HUES6 (cell line): Measurements from ENCODE around the gene GATAD2A.
A peak's percentile ranks its signal among the peaks of the same experiment; 100 is the strongest.

ENCODE experiments used
- H3K27ac ChIP-seq: 2 replicates; pipeline ENCODE4 v1.7.0; 2013; ENCODE audit warnings: low read depth, mild to moderate bottlenecking, low read length, inconsistent platforms
- H3K27me3 ChIP-seq: 2 replicates; pipeline ENCODE4 v1.6.1; 2013; ENCODE audit warnings: low read length; ENCODE audit not compliant: control insufficient read depth, insufficient read depth
- H3K36me3 ChIP-seq: 2 replicates; pipeline ENCODE4 v1.6.1; 2013; ENCODE audit warnings: low read length; ENCODE audit not compliant: control insufficient read depth, insufficient read depth
- H3K4me1 ChIP-seq: 2 replicates; pipeline ENCODE4 v1.6.1; 2013; ENCODE audit warnings: low read length; ENCODE audit not compliant: control insufficient read depth, insufficient read depth
- H3K4me3 ChIP-seq: 2 replicates; pipeline ENCODE4 v1.5.1; 2013; ENCODE audit warnings: low read depth, low read length
- H3K9ac ChIP-seq: one replicate; pipeline ENCODE4 v1.6.1; 2013; ENCODE audit warnings: mild to moderate bottlenecking, low read length
- H3K9me3 ChIP-seq: 2 replicates; pipeline ENCODE4 v1.6.1; 2013; ENCODE audit warnings: low read depth, low read length; ENCODE audit not compliant: control insufficient read depth, insufficient read depth

Gene GATAD2A

GRCh38 chr19:19475015-19475765, 69.7 kb downstream of the GATAD2A start:
- Histone ChIP-seq H3K36me3 (peaks cover 8% of the 10 kb centered on the region), H3K9ac (peak overlapping the region; percentile 80), H3K27ac (peak overlapping the region; percentile 77), H3K4me1 (peaks cover 32% of the 10 kb centered on the region), H3K9me3 (no peaks in the 10 kb centered on the region), H3K4me3 (peak overlapping the region; percentile 38), H3K27me3 (no peaks in the 10 kb centered on the region)

GRCh38 chr19:19475849-19476828, 70.7 kb downstream of the GATAD2A start:
- H3K36me3 ChIP-seq = peaks cover 15% of the 10 kb centered on the region
- H3K4me1 ChIP-seq = peaks cover 32% of the 10 kb centered on the region
- H3K9ac ChIP-seq = peak overlapping the region; percentile 80
- peak overlapping the region; percentile 77 for H3K27ac ChIP-seq
- no peaks in the 10 kb centered on the region for H3K27me3 ChIP-seq
- H3K9me3 ChIP-seq = no peaks in the 10 kb centered on the region
- H3K4me3 ChIP-seq = peak overlapping the region; percentile 38

- H3K9me3 ChIP-seq = no peaks in the 10 kb centered on the region
- no peak overlapping the region for H3K27ac ChIP-seq
- no peaks in the 10 kb centered on the region for H3K27me3 ChIP-seq
- H3K4me1 ChIP-seq = peaks cover 38% of the 10 kb centered on the region
- H3K36me3 ChIP-seq = peaks cover 20% of the 10 kb centered on the region
- no peak overlapping the region for H3K9ac ChIP-seq
- H3K4me3 ChIP-seq = no peak overlapping the region
These were observed 72.4 kb downstream of the GATAD2A start for GRCh38 chr19:19477705-19478383.

GRCh38 chr19:19480688-19481087, 75.2 kb downstream of the GATAD2A start:
- Histone ChIP-seq H3K27ac (no peak overlapping the region), H3K36me3 (peaks cover 21% of the 10 kb centered on the region), H3K4me1 (peaks cover 31% of the 10 kb centered on the region), H3K4me3 (no peak overlapping the region), H3K9ac (no peak overlapping the region), H3K9me3 (no peaks in the 10 kb centered on the region), H3K27me3 (no peaks in the 10 kb centered on the region)

GRCh38 chr19:19482809-19483596, 77.5 kb downstream of the GATAD2A start:
- Histone ChIP-seq H3K9ac (no peak overlapping the region), H3K27ac (no peak overlapping the region), H3K36me3 (peaks cover 21% of the 10 kb centered on the region), H3K27me3 (no peaks in the 10 kb centered on the region), H3K4me3 (no peak overlapping the region), H3K9me3 (no peaks in the 10 kb centered on the region), H3K4me1 (peaks cover 38% of the 10 kb centered on the region)

GRCh38 chr19:19485161-19485997, 79.9 kb downstream of the GATAD2A start:
- peak overlapping the region; percentile 50; the same call in 1 of the 2 replicates for H3K27ac ChIP-seq
- peaks cover 58% of the 10 kb centered on the region for H3K4me1 ChIP-seq
- H3K36me3 ChIP-seq = peaks cover 20% of the 10 kb centered on the region
- H3K27me3 ChIP-seq = no peaks in the 10 kb centered on the region
- H3K4me3 ChIP-seq = no peak overlapping the region
- H3K9me3 ChIP-seq = no peaks in the 10 kb centered on the region
- H3K9ac ChIP-seq = peak overlapping the region; percentile 13

GRCh38 chr19:19485998-19486290, 80.5 kb downstream of the GATAD2A start:
- Histone ChIP-seq H3K4me3 (no peak overlapping the region), H3K36me3 (peaks cover 18% of the 10 kb centered on the region), H3K9ac (peak overlapping the region; percentile 13), H3K9me3 (no peaks in the 10 kb centered on the region), H3K27ac (peak overlapping the region; percentile 50; the same call in 1 of the 2 replicates), H3K27me3 (no peaks in the 10 kb centered on the region), H3K4me1 (peaks cover 58% of the 10 kb centered on the region)

GRCh38 chr19:19486343-19487076, 81.0 kb downstream of the GATAD2A start:
- peaks cover 58% of the 10 kb centered on the region for H3K4me1 ChIP-seq
- H3K9me3 ChIP-seq = no peaks in the 10 kb centered on the region
- no peak overlapping the region for H3K4me3 ChIP-seq
- H3K9ac ChIP-seq = peak overlapping the region; percentile 5
- H3K36me3 ChIP-seq = peaks cover 20% of the 10 kb centered on the region
- H3K27me3 ChIP-seq = no peaks in the 10 kb centered on the region
- no peak overlapping the region for H3K27ac ChIP-seq

- H3K36me3 ChIP-seq = peaks cover 26% of the 10 kb centered on the region
- peak overlapping the region; percentile 18; the same call in 1 of the 2 replicates for H3K27ac ChIP-seq
- peak overlapping the region; percentile 8 for H3K9ac ChIP-seq
- no peaks in the 10 kb centered on the region for H3K9me3 ChIP-seq
- H3K4me1 ChIP-seq = peaks cover 57% of the 10 kb centered on the region
- H3K27me3 ChIP-seq = no peaks in the 10 kb centered on the region
- no peak overlapping the region for H3K4me3 ChIP-seq
These were observed 81.8 kb downstream of the GATAD2A start for GRCh38 chr19:19487077-19487949.
